SHP77 treated with DMSO at 0.1 percent for 48 hours (cell line): ENCODE results near the gene CHRD.
"Not testable (repeated sequence)": the region's sequence is repeated elsewhere in the genome, so short reads cannot be mapped to it uniquely, and the experiment has no call there.

ENCODE experiments used
- DNase-seq: peaks from one replicate; lab custom pipeline; 2025; lab: John Stamatoyannopoulos, UW

The CHRD gene

DNA sequence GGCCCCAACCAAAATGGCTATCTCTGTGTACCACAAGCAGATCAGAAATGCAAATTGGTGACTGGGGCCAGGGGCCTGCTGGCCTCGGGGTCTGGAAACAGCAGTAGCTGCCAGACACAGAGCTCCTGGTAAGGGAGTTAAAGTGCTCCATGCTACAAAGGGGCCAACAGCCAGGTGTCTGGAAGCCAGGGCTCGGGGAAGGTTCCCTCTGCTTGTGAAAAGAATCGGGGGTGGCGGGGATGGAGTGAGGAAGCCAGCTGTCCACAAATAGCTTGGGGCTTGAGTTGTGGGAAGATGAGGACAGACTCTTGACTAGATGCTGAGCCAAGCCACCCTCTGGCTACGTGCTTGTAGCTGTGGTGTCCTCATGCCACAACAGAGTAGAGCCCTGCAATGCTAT is 39.3 kb downstream of the CHRD start:
- no peak for DNase-seq

DNA sequence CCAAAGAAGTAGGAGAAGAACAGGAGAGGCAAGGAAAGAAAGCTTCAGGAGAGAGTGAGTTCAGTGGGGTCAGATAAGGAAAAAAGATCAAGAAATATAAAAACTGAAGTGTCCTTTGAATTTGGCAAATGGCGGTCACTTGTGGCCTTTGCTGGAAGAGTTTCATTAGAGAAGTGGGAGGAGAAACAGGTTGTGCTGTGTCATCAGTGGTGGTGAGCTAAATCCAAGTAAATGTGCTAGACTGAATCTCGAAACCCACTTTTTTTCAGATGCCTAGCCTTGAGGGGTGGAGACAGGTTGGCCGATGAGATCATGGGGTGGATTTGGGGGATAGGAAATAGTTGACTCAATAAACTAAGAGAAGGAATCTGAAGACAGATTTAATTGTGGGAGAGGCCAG is 43.7 kb downstream of the CHRD start:
- no peak for DNase-seq

DNA sequence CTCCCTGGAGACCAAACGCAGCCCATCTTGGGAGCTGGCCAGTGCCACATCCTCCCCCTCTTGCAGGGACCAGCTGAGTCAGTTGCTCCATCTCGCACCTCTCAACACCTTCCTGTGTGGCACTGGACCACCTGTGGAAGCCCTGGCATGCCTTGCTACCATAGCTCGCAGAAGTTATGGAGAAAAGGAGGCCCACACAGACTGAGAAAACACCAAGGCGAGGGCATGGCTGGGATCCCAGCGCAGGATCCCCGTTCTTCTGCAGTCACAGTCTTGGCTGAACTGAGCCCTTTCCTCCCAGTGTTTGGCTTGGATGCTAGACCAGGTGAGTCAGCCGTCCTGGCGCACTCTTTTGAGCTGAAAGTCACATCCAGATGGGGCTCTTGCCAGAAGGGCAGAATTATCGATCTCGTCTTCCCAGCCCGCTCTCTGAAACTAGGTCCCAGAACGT is 46.9 kb downstream of the CHRD start:
- DNase-seq = no peak

DNA sequence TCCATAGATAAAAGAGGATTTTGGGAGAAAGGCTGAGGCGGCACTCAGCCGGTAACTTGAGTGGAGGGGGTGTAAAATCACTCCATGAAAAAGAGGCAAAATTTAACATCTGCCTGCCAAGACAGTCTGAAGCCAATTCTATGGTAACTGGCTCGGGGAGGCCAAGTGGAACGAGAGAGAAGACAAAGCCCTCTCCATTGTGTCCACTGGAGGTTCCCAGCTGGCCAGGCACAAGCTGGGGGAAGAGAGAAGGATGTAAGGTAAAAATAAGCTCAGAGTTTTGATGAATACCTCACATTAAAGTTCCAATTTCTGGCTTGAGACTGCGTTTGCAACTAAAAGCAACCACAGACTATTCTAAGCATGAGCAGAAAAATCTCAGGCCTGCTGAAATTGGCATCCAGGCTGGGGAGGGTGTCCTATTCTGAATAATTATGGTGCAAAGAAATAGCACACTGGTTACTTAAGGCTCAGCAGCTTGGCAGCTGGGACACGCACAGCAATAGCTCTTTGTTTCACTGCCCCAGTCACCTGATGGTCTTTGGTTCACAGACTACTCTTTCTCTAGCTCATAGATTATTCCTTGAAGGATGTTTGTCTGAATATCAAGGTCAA is 48.8 kb downstream of the CHRD start:
- no peak for DNase-seq

DNA sequence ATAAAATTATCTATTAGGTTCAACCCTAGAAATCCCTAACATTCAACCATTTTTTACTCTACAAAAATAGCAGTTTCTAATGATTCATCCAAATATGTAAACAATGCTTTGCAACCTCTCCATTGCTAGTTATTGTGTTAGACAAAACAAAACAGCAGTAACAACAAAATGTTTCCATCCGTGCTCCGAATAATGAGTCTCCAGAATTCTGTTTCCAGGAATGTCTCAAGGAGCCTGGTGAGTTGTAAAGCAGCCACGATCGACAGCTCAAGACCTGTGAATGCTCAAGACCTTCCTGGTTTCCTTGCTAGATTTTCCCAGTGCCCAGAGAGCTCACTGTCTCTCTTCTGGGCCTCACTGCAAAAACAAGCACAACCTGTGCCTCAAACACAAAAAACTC is 49.9 kb downstream of the CHRD start:
- no peak for DNase-seq

DNA sequence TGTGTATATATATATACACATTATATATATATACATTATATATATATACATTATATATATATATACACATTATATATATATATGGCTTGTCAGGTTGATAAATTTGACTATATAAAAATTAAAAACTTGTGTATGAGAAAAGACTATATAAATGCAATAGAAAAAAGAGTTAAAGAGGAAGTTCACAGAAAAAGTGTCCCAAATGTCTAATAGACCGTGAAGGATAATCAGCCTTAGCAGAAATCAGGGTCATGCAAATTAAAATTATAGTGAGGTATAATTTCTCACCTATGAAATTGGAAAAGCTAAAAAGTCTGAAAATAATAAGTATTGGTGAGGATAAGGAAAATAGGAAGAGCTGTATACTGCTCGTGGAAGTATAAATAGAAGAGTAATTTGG is 51.1 kb downstream of the CHRD start:
- no peak for DNase-seq

DNA sequence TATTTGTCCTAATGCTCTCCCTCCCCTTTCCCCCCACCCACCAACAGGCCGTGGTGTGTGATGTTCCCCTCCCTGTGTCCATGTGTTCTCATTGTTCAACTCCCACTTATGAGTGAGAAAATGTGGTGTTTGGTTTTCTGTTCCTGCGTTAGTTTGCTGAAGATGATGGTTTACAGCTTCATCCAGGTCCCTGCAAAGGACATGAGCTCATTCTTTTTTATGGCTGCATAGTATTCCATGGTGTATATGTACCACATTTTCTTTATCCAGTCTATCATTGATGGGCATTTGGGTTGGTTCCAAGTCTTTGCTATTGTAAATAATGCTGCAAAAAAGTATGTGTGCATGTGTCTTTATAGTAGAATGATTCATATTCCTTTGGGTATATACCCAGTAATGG is 53.3 kb downstream of the CHRD start:
- DNase-seq = not testable (repeated sequence)

DNA sequence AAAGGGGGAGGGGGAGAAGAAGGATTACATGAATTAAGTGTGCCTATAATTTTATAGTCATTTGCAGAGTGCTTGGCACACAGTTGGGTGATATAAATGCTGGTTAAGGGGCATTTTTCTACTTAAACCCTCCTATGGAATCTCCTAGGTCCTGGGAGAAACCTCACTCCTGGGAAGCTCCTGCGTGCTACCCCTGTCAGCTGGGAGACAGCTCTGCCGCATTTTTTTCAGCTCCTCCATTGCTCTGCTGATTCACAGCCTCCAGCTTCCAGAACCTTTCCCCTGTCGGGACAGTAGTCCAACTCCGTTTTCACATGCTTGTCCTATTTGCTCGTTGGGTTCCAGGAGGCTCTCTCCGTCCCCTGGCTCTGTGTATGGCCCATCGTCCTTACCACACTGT is 59.2 kb downstream of the CHRD start:
- no peak for DNase-seq
